Tibial nerve (tissue), 4 donors: ENCODE results near the gene SMC2. TPM values are rescaled to one million over a fixed set of nuclear protein-coding genes. Genes with fewer than 3 reads are reported as not detected.

Experiments used
- DNase-seq, 2 donors: peaks; one replicate each; pipeline ENCODE4 v3.0.0-alpha.2; 2019; ENCODE audit warnings: low spot score in 2 of 2
- H3K27ac ChIP-seq, 4 donors: fragments of 200-600 bp; sonication (generic) in 3 of 4; one replicate each; pipeline ENCODE4 v1.5.1; 2017 to 2019; ENCODE audit warnings: mild to moderate bottlenecking in 1 of 4
- H3K27me3 ChIP-seq, 2 donors: fragments of 200-600 bp; sonication (generic) in 1 of 2; one replicate each; pipeline versions ENCODE4 v1.5.1 to v1.6.0; 2017 to 2019
- H3K36me3 ChIP-seq, 3 donors: fragments of 200-600 bp; sonication (generic); one replicate each; pipeline ENCODE4 v1.5.1; 2018 to 2019
- H3K4me1 ChIP-seq, 4 donors: fragments of 200-600 bp; sonication (generic) in 3 of 4; one replicate each; pipeline ENCODE4 v1.5.1; 2017 to 2019
- H3K4me3 ChIP-seq, 4 donors: fragments of 200-600 bp; sonication (generic) in 3 of 4; one replicate each; pipeline ENCODE4 v1.5.1; 2017 to 2019; ENCODE audit warnings: mild to moderate bottlenecking in 1 of 4, moderate library complexity in 1 of 4
- H3K9me3 ChIP-seq, 4 donors: fragments of 200-600 bp; sonication (generic) in 3 of 4; one replicate each; pipeline ENCODE4 v1.5.1; 2017 to 2019
- EP300 ChIP-seq, 2 donors: sonication (generic); formaldehyde crosslinking; IDR thresholded peaks; one replicate each; pipeline ENCODE4 v1.6.1; 2017; ENCODE audit warnings: antibody characterized with exemption in 2 of 2, mild to moderate bottlenecking in 1 of 2
- POLR2A ChIP-seq, 2 donors: fragments of 450-650 bp; IDR thresholded peaks; one replicate each; pipeline ENCODE4 v1.6.1; 2017; ENCODE audit warnings: antibody characterized with exemption in 2 of 2, mild to moderate bottlenecking in 2 of 2, moderate library complexity in 2 of 2
- WGBS, 2 donors: methylation state at CpG; one replicate each; pipeline ENCODE4 v1.1.5; 2018; 5-methylcytosine and 5-hydroxymethylcytosine counted together
- total RNA-seq, 4 donors: library from RNA; depleted of rRNA; stranded (reverse); fragments of >200 nt; gene quantifications; one replicate each; pipeline ENCODE4 v1.1.0, GENCODE V29; 2016
- TF ChIP-seq, protein P1 (sequence below), 5 experiments: fragments of 200-600 bp in 3 of 5; fragments of 450-650 bp in 2 of 5; sonication (generic) in 3 of 5; IDR thresholded peaks; one replicate each; pipeline ENCODE4 v1.5.1; 2016 to 2019; ENCODE audit warnings: antibody characterized with exemption in 5 of 5, mild to moderate bottlenecking in 3 of 5, moderate library complexity in 2 of 5

Gene SMC2
- total RNA-seq, 4 donors from 2014 or later, result 4.7 to 13.5 (median 7.3) TPM

DNA sequence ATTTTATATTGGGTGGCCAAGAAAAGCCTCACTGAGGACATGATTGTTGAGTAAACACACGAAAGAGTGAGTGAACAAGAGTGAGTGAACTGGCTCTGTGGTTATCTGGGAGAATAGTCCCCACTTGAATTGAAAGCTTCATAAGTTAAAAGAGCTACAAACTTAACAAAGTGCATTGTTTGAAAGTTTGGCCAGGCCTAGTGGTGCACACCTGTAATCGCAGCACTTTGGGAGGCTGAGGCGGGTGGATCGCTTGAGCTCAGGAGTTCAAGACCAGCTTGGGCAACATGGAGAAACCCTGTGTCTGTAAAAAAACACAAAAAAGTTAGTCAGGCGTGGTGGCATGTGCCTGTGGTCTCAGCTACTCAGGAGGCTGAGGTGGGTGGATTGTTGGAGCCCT, 26.9 kb downstream of the SMC2 start:
- WGBS, 2 donors, result 94 to 97% methylated on average over 5 of the region's 5 CpGs
- DNase-seq, result no peak
- H3K27ac ChIP-seq, result no peak overlapping the region
- TF ChIP-seq EP300 (IDR thresholded peaks at IDR 0.05), result no peak
- TF ChIP-seq POLR2A (IDR thresholded peaks at IDR 0.05), result no peak
- TF ChIP-seq, protein P1, sequence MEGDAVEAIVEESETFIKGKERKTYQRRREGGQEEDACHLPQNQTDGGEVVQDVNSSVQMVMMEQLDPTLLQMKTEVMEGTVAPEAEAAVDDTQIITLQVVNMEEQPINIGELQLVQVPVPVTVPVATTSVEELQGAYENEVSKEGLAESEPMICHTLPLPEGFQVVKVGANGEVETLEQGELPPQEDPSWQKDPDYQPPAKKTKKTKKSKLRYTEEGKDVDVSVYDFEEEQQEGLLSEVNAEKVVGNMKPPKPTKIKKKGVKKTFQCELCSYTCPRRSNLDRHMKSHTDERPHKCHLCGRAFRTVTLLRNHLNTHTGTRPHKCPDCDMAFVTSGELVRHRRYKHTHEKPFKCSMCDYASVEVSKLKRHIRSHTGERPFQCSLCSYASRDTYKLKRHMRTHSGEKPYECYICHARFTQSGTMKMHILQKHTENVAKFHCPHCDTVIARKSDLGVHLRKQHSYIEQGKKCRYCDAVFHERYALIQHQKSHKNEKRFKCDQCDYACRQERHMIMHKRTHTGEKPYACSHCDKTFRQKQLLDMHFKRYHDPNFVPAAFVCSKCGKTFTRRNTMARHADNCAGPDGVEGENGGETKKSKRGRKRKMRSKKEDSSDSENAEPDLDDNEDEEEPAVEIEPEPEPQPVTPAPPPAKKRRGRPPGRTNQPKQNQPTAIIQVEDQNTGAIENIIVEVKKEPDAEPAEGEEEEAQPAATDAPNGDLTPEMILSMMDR (IDR thresholded peaks at IDR 0.05), result no peak
- H3K27me3 ChIP-seq, result no peaks in the 10 kb centered on the region
- no peaks in the 10 kb centered on the region for H3K4me1 ChIP-seq
- H3K9me3 ChIP-seq, result no peaks in the 10 kb centered on the region
- H3K4me3 ChIP-seq, result no peak overlapping the region
- H3K36me3 ChIP-seq, result peaks cover 0 to 82% (median 0%) of the 10 kb centered on the region in 3 donors

DNA sequence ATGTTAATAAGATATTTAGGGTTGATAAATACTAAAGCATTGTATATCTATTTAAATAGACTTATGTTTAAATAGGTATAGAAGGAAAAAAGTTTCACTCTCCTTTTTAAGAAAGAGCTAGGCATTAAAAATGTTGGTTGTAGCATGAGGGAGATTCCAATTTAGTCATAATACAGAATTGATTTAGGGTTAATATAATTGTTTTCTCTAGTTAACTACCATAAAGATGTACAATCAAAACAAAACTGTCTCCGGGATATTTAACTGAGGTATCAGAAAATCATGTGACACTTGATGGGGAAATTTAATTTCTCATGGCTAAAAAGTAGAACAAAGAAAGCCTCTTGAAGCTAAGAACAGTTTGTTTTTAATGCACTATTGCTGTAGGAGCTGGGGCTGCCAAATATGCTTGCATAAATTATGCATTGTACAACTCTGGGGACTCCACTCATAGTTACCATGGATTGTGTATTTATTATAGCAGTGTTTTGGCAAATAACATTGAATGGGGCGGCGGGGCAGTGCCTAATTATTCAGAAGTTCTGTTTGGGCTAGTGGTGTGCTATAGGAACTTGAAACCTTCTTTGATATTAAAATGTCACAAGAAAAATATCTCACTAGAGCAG, 44.2 kb downstream of the SMC2 start:
- no peak overlapping the region for H3K27ac ChIP-seq
- no peak for TF ChIP-seq POLR2A (IDR thresholded peaks at IDR 0.05)
- TF ChIP-seq EP300 (IDR thresholded peaks at IDR 0.05), result no peak
- TF ChIP-seq, protein P1 (IDR thresholded peaks at IDR 0.05), result no peak
- WGBS, 2 donors, result 37 to 64% methylated on average over 3 of the region's 3 CpGs
- H3K4me1 ChIP-seq, result no peaks in the 10 kb centered on the region
- no peak for DNase-seq
- H3K36me3 ChIP-seq, result peaks cover 0 to 68% (median 0%) of the 10 kb centered on the region in 3 donors
- peaks cover 0 to 10% (median 1%) of the 10 kb centered on the region in 4 donors for H3K9me3 ChIP-seq
- no peak overlapping the region for H3K4me3 ChIP-seq
- H3K27me3 ChIP-seq, result no peaks in the 10 kb centered on the region

DNA sequence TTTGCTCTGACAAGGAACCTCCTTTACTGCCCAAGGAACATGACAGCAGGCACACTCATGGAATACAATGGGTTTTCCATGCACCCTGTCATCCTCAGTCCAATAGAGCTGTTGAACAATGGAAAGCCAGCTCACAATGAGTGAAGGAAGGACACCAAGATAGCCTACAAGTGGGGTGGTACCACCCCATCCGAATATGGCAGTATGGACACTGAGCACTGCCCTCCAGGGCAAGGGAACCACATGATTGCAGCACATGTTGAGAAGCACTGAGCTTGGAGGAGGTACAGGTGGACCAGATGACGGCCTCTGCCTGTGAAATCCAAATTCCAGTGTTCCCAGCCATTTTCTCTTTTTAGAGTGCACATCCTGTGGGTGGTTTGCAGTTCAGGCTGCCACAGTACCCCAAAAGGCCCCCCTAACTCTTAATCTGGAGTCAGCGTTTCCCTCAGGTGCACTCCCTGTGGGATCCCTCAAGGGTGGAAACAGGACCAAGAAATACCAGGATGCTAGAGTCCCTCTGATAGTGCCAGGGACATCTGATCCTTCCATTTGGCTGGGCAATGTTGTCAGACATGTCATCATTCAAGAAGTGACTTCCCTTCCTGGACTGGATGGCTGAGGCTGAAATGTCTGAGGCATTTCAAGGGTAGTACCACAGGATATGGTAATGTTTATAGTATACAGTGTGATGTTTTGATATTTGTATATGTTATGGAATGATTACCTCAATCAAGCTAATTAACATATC, 48.9 kb downstream of the SMC2 start:
- no peaks in the 10 kb centered on the region for H3K4me1 ChIP-seq
- H3K4me3 ChIP-seq, result no peak overlapping the region
- no peaks in the 10 kb centered on the region for H3K27me3 ChIP-seq
- no peaks in the 10 kb centered on the region for H3K9me3 ChIP-seq
- no peak for DNase-seq
- peaks cover 0 to 27% (median 0%) of the 10 kb centered on the region in 3 donors for H3K36me3 ChIP-seq
- TF ChIP-seq POLR2A (IDR thresholded peaks at IDR 0.05) (no peak), EP300 (IDR thresholded peaks at IDR 0.05) (no peak)
- TF ChIP-seq, protein P1 (IDR thresholded peaks at IDR 0.05), result no peak
- 96 to 98% methylated on average over 3 of the region's 3 CpGs for WGBS, 2 donors
- no peak overlapping the region for H3K27ac ChIP-seq

DNA sequence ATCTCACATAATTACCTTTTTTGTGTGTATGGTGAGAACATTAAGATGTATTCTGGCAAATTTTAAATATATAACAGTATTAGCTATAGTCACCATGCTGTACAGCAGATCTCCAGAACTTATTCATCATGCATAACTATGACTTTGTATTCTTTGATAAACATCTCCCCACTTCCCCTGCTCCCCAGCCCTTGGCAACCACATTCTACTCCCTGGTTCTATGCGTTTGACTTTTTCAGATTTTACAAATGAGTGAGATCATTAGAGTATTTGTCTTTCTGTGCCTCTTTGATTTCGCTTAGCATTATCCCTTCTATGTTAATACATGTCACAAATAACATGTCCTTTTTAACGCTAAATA, 49.4 kb downstream of the SMC2 start:
- 92 to 94% methylated on average over 3 of the region's 3 CpGs for WGBS, 2 donors
- TF ChIP-seq, protein P1 (IDR thresholded peaks at IDR 0.05), result no peak
- TF ChIP-seq EP300 (IDR thresholded peaks at IDR 0.05) (no peak), POLR2A (IDR thresholded peaks at IDR 0.05) (no peak)
- no peaks in the 10 kb centered on the region for H3K27me3 ChIP-seq
- no peaks in the 10 kb centered on the region for H3K9me3 ChIP-seq
- no peaks in the 10 kb centered on the region for H3K4me1 ChIP-seq
- no peak overlapping the region for H3K4me3 ChIP-seq
- DNase-seq, result no peak
- H3K27ac ChIP-seq, result no peak overlapping the region
- H3K36me3 ChIP-seq, result peaks cover 0 to 22% (median 0%) of the 10 kb centered on the region in 3 donors

DNA sequence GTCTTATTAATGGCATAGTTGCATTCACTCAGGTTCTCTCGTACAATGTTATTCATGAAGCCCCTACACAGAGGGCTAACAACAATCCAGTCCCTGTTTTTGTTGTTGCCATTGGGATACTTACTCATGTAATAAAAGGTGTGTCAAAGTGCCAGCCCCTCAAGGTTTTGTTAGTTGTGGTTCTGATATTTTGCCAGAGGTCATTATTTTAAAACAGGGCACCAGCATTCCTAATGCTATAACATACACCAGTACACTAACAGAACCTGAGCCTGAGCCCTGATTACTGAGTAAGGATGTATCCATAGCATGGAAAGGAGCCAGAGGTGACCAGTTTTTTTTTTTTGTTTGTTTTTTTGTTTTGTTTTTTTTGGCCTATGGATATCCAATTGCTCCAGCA, 50.2 kb downstream of the SMC2 start:
- Histone ChIP-seq H3K4me3 (no peak overlapping the region), H3K27ac (no peak overlapping the region), H3K4me1 (no peaks in the 10 kb centered on the region), H3K27me3 (no peaks in the 10 kb centered on the region), H3K36me3 (peaks cover 0 to 21% (median 0%) of the 10 kb centered on the region in 3 donors), H3K9me3 (no peaks in the 10 kb centered on the region)
- DNase-seq, result no peak
- TF ChIP-seq POLR2A (IDR thresholded peaks at IDR 0.05) (no peak), EP300 (IDR thresholded peaks at IDR 0.05) (no peak)
- TF ChIP-seq, protein P1 (IDR thresholded peaks at IDR 0.05), result no peak
- WGBS, 2 donors, result 92 to 100% methylated on average over 1 of the region's 1 CpG
